D721Med (cell line): ENCODE results near the gene ISCU.

Experiments used
- DNase-seq: peaks from one replicate; pipeline ENCODE4 v3.0.0; 2011; ENCODE audit warnings: low spot score; ENCODE audit not compliant: insufficient read length
- FAIRE-seq: peaks from 2 replicates; lab custom pipeline; 2011; peaks lifted over from hg19 to GRCh38; lab: Jason Lieb, UNC
- TF ChIP-seq, protein P1 (sequence below): IDR thresholded peaks from 2 replicates; pipeline ENCODE4 v1.5.1; 2012; ENCODE audit warnings: mild to moderate bottlenecking, control low read depth; ENCODE audit not compliant: insufficient read depth; ENCODE audit errors: missing control alignments

Gene ISCU

DNA sequence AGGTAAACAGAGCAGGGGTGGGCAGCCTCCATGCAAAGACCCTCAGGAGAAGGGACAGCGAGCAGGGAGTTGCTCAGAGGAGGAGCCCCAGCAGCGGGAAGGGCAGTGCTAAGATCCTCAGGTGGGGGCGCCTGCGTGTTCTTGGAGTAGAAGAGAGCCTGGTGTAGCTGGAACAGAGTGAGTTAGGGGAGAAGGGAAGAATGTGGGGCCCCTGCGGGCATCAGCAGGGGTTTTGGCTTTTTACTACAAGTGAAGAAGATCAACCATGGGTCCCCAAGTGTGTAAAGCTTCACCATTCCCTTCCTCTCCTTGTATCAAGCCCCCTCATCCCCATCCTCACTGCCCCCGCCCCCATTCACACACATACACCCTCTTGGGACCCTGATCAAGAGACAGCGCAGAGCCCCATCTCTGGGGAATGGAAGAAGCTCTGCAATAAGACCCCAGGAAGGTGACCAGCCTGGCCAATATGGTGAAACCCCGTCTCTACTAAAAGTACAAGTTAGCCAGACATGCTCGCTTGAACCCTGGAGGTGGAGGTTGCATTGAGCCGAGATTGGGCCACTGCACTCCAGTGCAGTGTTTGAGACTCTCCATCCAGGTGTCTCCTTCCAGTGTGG, 45.7 kb downstream of the ISCU start:
- TF ChIP-seq, protein P1, sequence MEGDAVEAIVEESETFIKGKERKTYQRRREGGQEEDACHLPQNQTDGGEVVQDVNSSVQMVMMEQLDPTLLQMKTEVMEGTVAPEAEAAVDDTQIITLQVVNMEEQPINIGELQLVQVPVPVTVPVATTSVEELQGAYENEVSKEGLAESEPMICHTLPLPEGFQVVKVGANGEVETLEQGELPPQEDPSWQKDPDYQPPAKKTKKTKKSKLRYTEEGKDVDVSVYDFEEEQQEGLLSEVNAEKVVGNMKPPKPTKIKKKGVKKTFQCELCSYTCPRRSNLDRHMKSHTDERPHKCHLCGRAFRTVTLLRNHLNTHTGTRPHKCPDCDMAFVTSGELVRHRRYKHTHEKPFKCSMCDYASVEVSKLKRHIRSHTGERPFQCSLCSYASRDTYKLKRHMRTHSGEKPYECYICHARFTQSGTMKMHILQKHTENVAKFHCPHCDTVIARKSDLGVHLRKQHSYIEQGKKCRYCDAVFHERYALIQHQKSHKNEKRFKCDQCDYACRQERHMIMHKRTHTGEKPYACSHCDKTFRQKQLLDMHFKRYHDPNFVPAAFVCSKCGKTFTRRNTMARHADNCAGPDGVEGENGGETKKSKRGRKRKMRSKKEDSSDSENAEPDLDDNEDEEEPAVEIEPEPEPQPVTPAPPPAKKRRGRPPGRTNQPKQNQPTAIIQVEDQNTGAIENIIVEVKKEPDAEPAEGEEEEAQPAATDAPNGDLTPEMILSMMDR: no peak
- FAIRE-seq (no peak), DNase-seq (no peak)

DNA sequence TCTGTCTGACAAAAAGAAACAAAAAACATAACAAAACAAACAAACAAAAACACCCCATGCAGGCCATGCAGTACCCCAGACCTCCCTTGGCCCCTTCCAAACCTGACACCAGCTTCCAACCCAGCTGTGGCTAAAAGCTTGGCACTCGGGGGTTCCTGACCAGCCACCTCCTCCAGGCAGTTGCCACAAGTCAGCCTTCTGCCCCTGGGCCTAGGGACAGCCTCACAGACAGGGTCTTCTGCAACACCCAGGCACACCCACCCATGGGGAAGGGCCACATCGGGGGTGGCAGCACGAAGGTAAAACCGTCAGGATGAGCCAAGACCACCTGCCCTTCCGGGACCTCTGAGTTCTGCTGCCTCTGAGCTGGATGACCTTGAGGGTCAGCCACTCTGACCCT, 46.2 kb downstream of the ISCU start:
- TF ChIP-seq, protein P1: no peak
- FAIRE-seq (no peak), DNase-seq (no peak)

DNA sequence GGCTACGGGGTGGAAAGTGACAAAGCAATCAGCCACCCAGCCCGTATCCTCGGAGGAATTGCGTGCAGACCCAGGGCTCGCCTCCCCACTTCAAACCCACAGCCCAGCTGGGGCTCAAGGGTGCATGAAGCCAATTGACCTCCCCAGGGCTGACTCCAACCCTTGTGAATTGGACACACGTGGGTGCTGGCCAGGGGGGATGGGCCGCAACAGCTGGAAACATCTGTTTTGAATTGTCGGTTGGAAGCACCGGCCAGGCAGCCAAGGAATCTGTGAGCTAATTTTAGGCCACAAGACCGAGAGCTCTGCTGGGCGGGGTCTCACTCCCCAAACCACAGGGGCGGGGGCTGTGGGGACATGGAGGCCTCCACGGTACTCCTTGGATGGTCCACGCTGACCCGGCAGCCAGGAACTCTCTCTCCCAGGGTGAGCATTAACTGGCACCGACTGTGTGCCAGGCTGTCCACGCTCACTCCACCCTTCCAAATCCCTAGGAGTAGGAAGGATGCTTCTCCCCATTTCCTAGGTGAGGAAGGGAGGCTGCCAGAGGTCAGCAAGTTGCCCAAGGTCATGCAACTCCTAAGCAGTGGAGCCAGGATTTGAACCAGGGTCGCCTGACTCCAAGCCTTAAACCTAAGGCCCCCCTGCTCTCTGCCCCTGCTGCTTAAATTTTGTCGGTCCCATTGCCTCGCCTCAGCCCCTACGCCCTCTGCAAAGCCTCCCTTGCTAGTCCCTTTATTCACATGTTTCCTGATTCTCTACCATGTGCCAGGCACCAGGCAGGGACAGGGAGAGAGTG, 47.3 kb downstream of the ISCU start:
- DNase-seq (no peak), FAIRE-seq (no peak)
- TF ChIP-seq, protein P1: no peak

DNA sequence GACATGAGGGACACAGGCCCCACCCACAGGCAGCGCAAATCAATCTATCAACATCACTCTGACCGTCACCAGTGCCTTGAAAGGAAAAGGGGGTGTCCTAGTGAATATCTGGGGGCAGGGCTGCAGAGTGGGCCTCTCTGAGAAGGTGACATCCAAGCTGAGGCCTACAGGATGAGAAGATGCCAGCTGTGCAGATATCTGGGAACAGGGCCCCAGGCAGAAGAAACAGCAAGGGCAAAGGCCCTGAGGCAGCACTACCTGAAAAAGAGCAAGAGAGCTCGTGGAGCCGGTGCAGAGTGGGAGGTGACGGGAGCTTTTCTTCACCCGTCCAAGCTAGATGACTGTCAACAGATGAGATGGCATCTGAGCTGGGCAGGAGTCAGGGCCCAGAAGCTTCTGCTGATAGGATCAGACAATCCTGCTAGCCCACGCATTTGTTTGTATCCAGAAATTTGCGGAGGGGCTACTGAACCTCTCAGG, 48.0 kb downstream of the ISCU start:
- FAIRE-seq: no peak
- TF ChIP-seq, protein P1: no peak
- no peak for DNase-seq

DNA sequence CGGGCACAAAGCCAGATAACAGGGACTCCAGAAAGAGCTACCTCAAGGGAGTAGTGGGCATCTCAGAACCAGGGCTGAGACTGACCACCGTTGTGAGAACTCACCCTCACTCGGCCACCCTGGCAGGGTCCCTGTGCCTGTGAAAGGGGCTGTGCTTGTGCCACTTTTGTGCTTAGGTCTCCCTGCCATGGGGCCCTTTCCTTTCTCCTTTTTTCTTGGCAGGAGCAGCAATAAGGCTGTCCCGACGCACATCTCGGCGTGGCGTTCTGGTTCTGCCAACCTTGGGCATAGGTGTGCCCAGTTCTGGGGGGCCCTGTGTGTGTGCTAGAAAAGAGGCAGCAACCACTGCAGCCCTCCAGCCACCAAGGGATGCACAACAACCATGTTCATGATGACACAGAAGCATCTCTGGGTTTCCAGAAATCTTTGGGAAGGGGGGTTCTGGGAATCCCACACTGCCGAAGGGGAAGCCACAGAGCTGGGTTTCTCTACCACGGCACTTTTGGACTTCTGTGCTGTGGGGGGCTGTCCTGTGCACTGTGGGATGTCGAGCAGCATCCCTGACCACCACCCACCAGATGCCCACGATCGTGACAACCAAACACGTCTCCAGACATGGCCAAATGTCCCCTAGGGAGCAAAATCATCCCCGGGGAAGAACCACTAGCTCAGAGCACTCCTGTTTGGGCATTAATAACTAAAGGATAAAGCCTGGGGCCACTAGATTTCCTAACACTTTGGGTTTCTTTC, 48.6 kb downstream of the ISCU start:
- TF ChIP-seq, protein P1: no peak
- DNase-seq (no peak), FAIRE-seq (no peak)

DNA sequence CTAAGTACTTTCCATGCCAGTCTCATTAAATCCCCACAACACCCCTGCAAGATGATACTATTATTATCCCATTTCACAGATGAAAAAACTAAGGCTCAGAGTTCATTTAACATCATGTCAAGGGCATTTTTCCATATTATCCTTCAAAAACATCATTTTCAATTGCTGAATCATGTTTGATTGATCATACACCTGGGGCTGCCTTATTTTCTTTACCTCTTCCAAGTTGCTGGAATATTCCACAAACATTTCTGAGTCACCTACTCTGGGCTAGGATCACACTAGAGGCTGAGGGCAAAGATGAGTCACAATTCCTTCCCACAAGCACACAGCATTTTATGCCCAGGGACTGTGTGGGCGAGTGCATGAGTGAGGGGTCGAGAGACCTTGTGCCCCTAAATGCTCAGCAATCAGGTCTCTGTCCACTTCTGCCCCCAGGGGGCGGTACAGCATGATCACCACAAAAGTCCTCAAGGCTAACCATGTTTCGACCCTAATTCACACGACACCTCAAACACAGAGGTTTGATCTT, 49.6 kb downstream of the ISCU start:
- TF ChIP-seq, protein P1: peak; percentile 38
- FAIRE-seq (no peak), DNase-seq (no peak)
